H9 (cell line): ENCODE measurements around the gene TRPT1. TPM values are rescaled to one million over a fixed set of nuclear protein-coding genes. Genes with fewer than 3 reads are reported as not detected.

Experiments
- DNase-seq: peaks from one replicate; pipeline ENCODE4 v3.0.0-alpha.2; 2017
- H2AFZ ChIP-seq: one replicate; pipeline ENCODE4 v1.6.1; 2013; ENCODE audit warnings: mild to moderate bottlenecking, low read length, control low read depth, moderate library complexity
- H2AK5ac ChIP-seq: 2 replicates; pipeline ENCODE4 v1.6.1; 2013; ENCODE audit warnings: low read length, control low read depth, mixed read lengths; ENCODE audit not compliant: insufficient read length
- H2BK120ac ChIP-seq: one replicate; pipeline ENCODE4 v1.6.1; 2013; ENCODE audit warnings: low read depth, mild to moderate bottlenecking, low read length, control low read depth, inconsistent platforms; ENCODE audit not compliant: poor library complexity, severe bottlenecking
- H2BK12ac ChIP-seq: 2 replicates; pipeline ENCODE4 v1.6.1; 2013; ENCODE audit warnings: low read length, control low read depth, mixed read lengths, low read depth; ENCODE audit not compliant: insufficient read length
- H2BK15ac ChIP-seq: 2 replicates; pipeline ENCODE4 v1.6.1; 2013; ENCODE audit warnings: low read depth, low read length, control low read depth
- H2BK20ac ChIP-seq: one replicate; pipeline ENCODE4 v1.6.1; 2013; ENCODE audit warnings: low read depth, mild to moderate bottlenecking, low read length, control low read depth, inconsistent platforms; ENCODE audit not compliant: poor library complexity, severe bottlenecking
- H2BK5ac ChIP-seq: 2 replicates; pipeline ENCODE4 v1.6.1; 2013; ENCODE audit warnings: low read length, control low read depth, mixed read lengths; ENCODE audit not compliant: insufficient read length
- H3K14ac ChIP-seq: 2 replicates; pipeline ENCODE4 v1.6.1; 2013; ENCODE audit warnings: low read length, control low read depth; ENCODE audit not compliant: insufficient read depth
- H3K18ac ChIP-seq: 2 replicates; pipeline ENCODE4 v1.6.1; 2013; ENCODE audit warnings: low read depth, mild to moderate bottlenecking, mixed read lengths, low read length, control low read depth; ENCODE audit not compliant: insufficient read length
- H3K23ac ChIP-seq: 2 replicates; pipeline ENCODE4 v1.6.1; 2013; ENCODE audit warnings: low read length, control low read depth, mixed read lengths, low read depth; ENCODE audit not compliant: insufficient read length
- H3K23me2 ChIP-seq: 2 replicates; pipeline ENCODE4 v1.6.1; 2013; ENCODE audit warnings: low read depth, mild to moderate bottlenecking, mixed read lengths, low read length, control low read depth; ENCODE audit not compliant: insufficient read length, poor library complexity, severe bottlenecking
- H3K27ac ChIP-seq: 2 replicates; pipeline ENCODE4 v1.5.1; 2013; ENCODE audit warnings: low read length, control low read depth, mixed read lengths, low read depth; ENCODE audit not compliant: insufficient read length
- H3K27me3 ChIP-seq: 2 replicates; pipeline ENCODE4 v1.6.1; 2013; ENCODE audit warnings: low read length, control low read depth, inconsistent platforms; ENCODE audit not compliant: insufficient read depth
- H3K4ac ChIP-seq: 2 replicates; pipeline ENCODE4 v1.6.1; 2013; ENCODE audit warnings: low read depth, mild to moderate bottlenecking, control low read depth, inconsistent platforms, low read length, moderate library complexity
- H3K4me1 ChIP-seq: 2 replicates; pipeline ENCODE4 v1.6.1; 2013; ENCODE audit warnings: low read length, control low read depth, inconsistent platforms; ENCODE audit not compliant: insufficient read depth
- H3K4me2 ChIP-seq: 2 replicates; pipeline ENCODE4 v1.6.1; 2013; ENCODE audit warnings: low read length, control low read depth, mixed read lengths; ENCODE audit not compliant: insufficient read length, insufficient read depth
- H3K56ac ChIP-seq: 2 replicates; pipeline ENCODE4 v1.6.1; 2013; ENCODE audit warnings: low read depth, mild to moderate bottlenecking, mixed read lengths, low read length, control low read depth; ENCODE audit not compliant: insufficient read length
- H3K79me1 ChIP-seq: 2 replicates; pipeline ENCODE4 v1.6.1; 2013; ENCODE audit warnings: low read depth, mild to moderate bottlenecking, moderate library complexity, low read length, control low read depth, inconsistent platforms; ENCODE audit not compliant: insufficient read depth, poor library complexity, severe bottlenecking
- H3K79me2 ChIP-seq: 2 replicates; pipeline ENCODE4 v1.6.1; 2013; ENCODE audit warnings: low read length, control low read depth, inconsistent platforms; ENCODE audit not compliant: insufficient read depth
- H3K9ac ChIP-seq: 2 replicates; pipeline ENCODE4 v1.6.1; 2013; ENCODE audit warnings: low read length, control low read depth, mixed read lengths; ENCODE audit not compliant: insufficient read length; ENCODE audit errors: extremely low read depth
- H3K9me3 ChIP-seq: one replicate; pipeline ENCODE4 v1.6.1; 2013; ENCODE audit warnings: low read depth, low read length, inconsistent platforms; ENCODE audit not compliant: control insufficient read depth
- H3T11ph ChIP-seq: one replicate; pipeline ENCODE4 v1.6.1; 2013; ENCODE audit warnings: mild to moderate bottlenecking, low read length, control low read depth, inconsistent platforms
- H4K20me1 ChIP-seq: one replicate; pipeline ENCODE4 v1.6.1; 2013; ENCODE audit not compliant: control insufficient read depth, insufficient read length, insufficient read depth
- H4K5ac ChIP-seq: 2 replicates; pipeline ENCODE4 v1.6.1; 2013; ENCODE audit warnings: low read depth, mild to moderate bottlenecking, mixed read lengths, low read length, control low read depth; ENCODE audit not compliant: insufficient read length
- H4K8ac ChIP-seq: replicated peaks from 2 replicates; pipeline ENCODE4 v1.6.1; 2013; ENCODE audit warnings: low read length, control low read depth, mixed read lengths, low read depth; ENCODE audit not compliant: insufficient read length
- H4K91ac ChIP-seq: 2 replicates; pipeline ENCODE4 v1.6.1; 2013; ENCODE audit warnings: low read depth, mild to moderate bottlenecking, moderate library complexity, mixed read lengths, low read length, control low read depth; ENCODE audit not compliant: insufficient read length
- H3K27ac Mint-ChIP-seq, 3 experiments: 2 replicates in 2 of 3; 3 replicates in 1 of 3; pipeline ENCODE4 v1.8.0; 2020 to 2021; ENCODE audit warnings: mixed read lengths in 3 of 3, mild to moderate bottlenecking in 1 of 3, moderate library complexity in 1 of 3
- H3K27me3 Mint-ChIP-seq: 2 replicates; pipeline ENCODE4 v1.8.0; 2021; ENCODE audit warnings: low read depth, mild to moderate bottlenecking, moderate library complexity, mixed read lengths
- H3K36me3 Mint-ChIP-seq, 3 experiments: 2 replicates in 2 of 3; 3 replicates in 1 of 3; pipeline ENCODE4 v1.8.0; 2020 to 2021; ENCODE audit warnings: low read depth in 3 of 3, mixed read lengths in 3 of 3; ENCODE audit not compliant: insufficient read depth in 1 of 3
- H3K4me1 Mint-ChIP-seq, 2 experiments: 2 replicates each; pipeline ENCODE4 v1.8.0; 2020; ENCODE audit warnings: mixed read lengths in 2 of 2
- H3K4me3 Mint-ChIP-seq, 2 experiments: 2 replicates in 1 of 2; 3 replicates in 1 of 2; pipeline ENCODE4 v1.8.0; 2020 to 2021; ENCODE audit warnings: mild to moderate bottlenecking in 2 of 2, mixed read lengths in 2 of 2, moderate library complexity in 1 of 2
- H3K9me3 Mint-ChIP-seq, 2 experiments: 2 replicates in 1 of 2; 3 replicates in 1 of 2; pipeline ENCODE4 v1.8.0; 2020; ENCODE audit warnings: mild to moderate bottlenecking in 2 of 2, mixed read lengths in 2 of 2, moderate library complexity in 1 of 2
- CTCF ChIP-seq: fragments of 200-600 bp; sonication (generic); conservative IDR thresholded peaks from 3 replicates; pipeline ENCODE4 v1.8.0; 2021; ENCODE audit warnings: antibody characterized with exemption, mild to moderate bottlenecking
- WGBS: extraction: QIAGEN DNeasy Blood & Tissue Kit; methylation state at CpG from one replicate; pipeline ENCODE4 v1.1.7; 2013; ENCODE audit warnings: missing lambda C conversion rate, low lambda C conversion rate, mixed read lengths; ENCODE audit not compliant: insufficient read length; ENCODE audit errors: extremely low coverage; 5-methylcytosine and 5-hydroxymethylcytosine counted together
- total RNA-seq: library from RNA; stranded (reverse); gene quantifications from 2 replicates; pipeline ENCODE4 v1.2.1, GENCODE V29; 2021

The TRPT1 gene
- total RNA-seq, 1 experiment from 2014 or later = 33.6 TPM

- Histone ChIP-seq H3K27me3 (no peaks in the 10 kb centered on the region), H3K9me3 (no peaks in the 10 kb centered on the region), H3K14ac (peak overlapping the region; percentile 32), H4K5ac (no peak overlapping the region), H4K91ac (no peak overlapping the region), H2BK12ac (no peak overlapping the region), H3K4ac (no peak overlapping the region; the same call in 1 of the 2 replicates), H2AK5ac (no peak overlapping the region), H3K23ac (no peak overlapping the region), H3K56ac (no peak overlapping the region), H3K18ac (peak overlapping the region; percentile 68), H2BK20ac (no peak overlapping the region), H3K4me2 (peak overlapping the region; percentile 59), H4K20me1 (peaks cover 2% of the 10 kb centered on the region), H2AFZ (no peak overlapping the region), H2BK120ac (peak overlapping the region; percentile 24), H3K4me1 (no peaks in the 10 kb centered on the region), H4K8ac (no peak overlapping the region), H3T11ph (no peak overlapping the region), H2BK15ac (no peak overlapping the region), H3K23me2 (peaks cover 15% of the 10 kb centered on the region), H3K79me1 (no peaks in the 10 kb centered on the region), H3K9ac (peak overlapping the region; percentile 68), H3K27ac (peak overlapping the region; percentile 33), H2BK5ac (no peak overlapping the region), H3K79me2 (no peaks in the 10 kb centered on the region)
- Mint-ChIP-seq H3K9me3 (no peaks in the 10 kb centered on the region), H3K27me3 (no peaks in the 10 kb centered on the region; the same call in none of the 2 replicates), H3K36me3 (peaks cover 11 to 31% (median 23%) of the 10 kb centered on the region in 3 experiments; a peak in 6 of 7 replicates), H3K4me3 (peak overlapping the region; percentile 97 to 99), H3K27ac (peak overlapping the region; percentile 99 to 100 (median 100)), H3K4me1 (peaks cover 21 to 26% of the 10 kb centered on the region in 2 experiments)
- DNase-seq = peak; percentile 99
- peak; percentile 18; the same call in 1 of the 3 replicates for TF ChIP-seq CTCF
- no CpG with 5 or more reads among the region's 58 CpGs for WGBS
Measured at GRCh38 chr11:64269540-64270220, 43.7 kb upstream of the TRPT1 start.
